HG03097 (cell line): ENCODE results near the gene PLAGL1.
"Not testable (repeated sequence)": the region's sequence is repeated elsewhere in the genome, so short reads cannot be mapped to it uniquely, and the experiment has no call there.

Experiments used
- ATAC-seq: cut with Tn5 transposase; IDR thresholded peaks from one replicate; pipeline ENCODE4 v1.9.1; 2021; ENCODE audit not compliant: unreplicated experiment, low FRiP score

The PLAGL1 gene

DNA sequence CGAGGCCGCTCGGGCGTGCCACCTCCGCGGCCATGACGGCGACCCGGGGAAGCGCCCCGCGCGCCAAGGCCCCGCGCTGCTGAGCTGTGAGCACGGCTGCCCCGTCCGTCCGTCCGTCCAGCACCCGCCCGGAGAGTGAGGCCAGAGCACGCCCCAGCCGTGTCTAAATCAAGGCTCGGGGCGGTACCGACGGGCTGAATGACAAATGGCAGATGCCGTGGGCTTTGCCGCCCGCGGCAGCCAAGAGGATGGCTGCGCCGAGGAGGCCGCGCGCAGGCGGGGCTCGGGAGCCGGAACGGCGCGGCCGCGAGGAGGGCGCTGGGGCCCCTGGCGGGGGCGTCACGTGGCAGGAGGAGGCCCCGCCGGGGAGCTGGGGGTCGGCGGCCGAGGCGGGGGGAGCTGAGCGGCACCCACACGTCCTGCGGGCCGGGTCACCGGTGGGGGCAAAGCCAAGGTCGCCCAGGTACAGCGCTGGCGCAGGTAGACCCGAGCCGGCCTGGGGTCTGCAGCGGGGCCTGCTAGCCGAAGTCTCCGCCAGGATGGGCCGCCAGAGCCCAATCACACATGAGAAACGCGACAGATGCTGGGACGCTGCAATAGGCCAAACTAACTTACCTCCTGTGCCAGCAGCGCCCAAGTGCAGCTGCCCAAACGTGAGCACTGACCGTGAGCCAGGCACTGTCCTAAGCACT, at the start of gene PLAGL1:
PLAGL1 (minus strand) TSS at position 140 of the 692 bp plus-strand sequence. CDS start 60,123 bp downstream, outside the sequence.
- peak; percentile 73 for ATAC-seq

DNA sequence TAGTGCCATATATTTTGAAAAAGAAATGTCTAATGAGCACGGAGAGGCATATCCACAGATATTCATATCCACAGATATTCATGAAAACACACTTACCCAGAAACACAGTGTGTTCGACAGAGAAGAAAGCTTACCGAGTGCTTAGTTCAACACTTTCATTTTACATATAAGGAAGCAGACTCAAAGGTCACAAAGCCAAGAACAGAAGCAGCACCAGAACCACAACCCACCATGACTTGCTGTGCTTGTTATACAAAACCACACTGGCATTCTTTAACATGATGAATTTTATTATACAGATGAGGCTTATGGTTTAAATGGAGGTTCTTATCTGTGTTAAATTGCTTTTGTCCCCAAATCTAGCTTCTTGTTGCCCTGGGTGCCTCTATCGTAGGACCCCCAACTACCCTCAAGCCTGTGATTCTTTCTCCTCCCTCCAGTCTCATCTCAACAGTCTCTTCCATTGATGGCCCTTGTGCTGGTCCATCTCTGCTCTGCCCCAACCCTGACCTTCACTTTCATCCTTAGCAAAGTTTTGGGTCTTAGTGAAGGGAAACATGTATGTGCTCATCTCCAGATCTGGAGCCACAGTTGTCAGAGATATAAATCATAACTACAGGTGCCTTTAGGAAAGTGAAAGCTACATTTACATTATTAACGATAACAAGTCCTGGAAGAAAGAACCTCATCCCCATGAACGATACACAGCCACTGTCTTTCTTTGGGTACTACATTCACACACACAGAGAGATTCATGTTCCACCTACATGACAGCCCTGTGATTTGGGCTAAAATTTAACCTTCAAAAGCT, 47.3 kb upstream of the PLAGL1 start:
- peak; percentile 57 for ATAC-seq

- no peak for ATAC-seq
Observed at GRCh38 chr6:144053601-144054000, 45.5 kb upstream of the PLAGL1 start.

- no peak for ATAC-seq
Observed at GRCh38 chr6:144052488-144052887, 44.4 kb upstream of the PLAGL1 start.

DNA sequence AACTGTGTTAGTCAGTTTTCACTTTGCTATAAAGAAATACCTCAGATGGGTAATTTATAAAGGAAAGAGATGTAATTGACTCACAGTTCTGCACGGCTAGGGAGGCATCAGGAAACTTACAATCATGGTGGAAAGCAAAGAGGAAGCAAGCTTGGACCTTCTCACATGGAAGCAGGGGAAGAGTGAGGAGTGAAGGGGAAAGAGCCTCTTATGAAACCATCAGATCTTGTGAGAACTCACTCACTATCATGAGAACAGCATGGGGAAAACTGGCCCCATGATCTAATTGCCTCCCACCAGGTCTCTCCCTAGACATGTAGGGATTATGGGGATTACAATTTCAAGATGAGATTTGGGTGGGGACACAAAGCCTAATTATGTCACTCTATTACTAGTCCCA, 41.3 kb upstream of the PLAGL1 start:
- ATAC-seq = no peak

DNA sequence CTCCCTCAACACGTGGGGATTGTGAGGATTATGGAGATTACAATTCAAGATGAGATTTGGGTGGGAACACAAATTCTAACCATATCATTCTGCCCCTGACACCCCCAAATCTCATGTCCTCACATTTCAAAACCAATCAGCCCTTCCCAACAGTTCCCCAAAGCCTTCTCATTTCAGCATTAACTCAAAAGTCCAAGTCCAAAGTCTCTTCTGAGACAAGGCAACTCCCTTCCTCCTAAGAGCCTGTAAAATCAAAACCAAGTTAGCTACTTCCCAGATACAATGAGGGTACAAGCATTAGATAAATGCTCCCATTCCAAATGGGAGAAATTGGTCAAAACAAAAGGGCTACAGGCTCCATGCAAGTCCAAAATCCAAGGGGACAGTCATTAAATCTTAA, 39.6 kb upstream of the PLAGL1 start:
- ATAC-seq = no peak

DNA sequence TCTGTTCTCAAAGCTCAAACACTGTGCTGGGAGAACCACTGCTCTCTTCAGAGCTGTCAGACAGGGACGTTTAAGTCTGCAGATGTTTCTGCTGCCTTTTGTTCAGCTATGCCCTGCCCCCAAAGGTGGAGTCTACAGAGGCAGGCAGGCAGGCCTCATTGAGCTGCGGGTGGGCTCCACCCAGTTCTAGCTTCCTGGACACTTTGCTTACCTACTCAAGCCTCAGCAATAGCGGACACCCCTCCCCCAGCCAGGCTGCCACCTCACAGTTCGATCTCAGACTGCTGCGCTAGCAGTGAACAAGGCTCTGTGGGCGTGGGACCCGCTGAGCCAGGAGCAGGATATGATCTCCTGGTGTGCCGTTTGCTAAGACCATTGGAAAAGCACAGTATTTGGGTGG, 38.6 kb upstream of the PLAGL1 start:
- not testable (repeated sequence) for ATAC-seq

- not testable (repeated sequence) for ATAC-seq
Observed at GRCh38 chr6:144044989-144045388, 36.9 kb upstream of the PLAGL1 start.

GRCh38 chr6:144036835-144037195, 28.8 kb upstream of the PLAGL1 start:
- no peak for ATAC-seq

DNA sequence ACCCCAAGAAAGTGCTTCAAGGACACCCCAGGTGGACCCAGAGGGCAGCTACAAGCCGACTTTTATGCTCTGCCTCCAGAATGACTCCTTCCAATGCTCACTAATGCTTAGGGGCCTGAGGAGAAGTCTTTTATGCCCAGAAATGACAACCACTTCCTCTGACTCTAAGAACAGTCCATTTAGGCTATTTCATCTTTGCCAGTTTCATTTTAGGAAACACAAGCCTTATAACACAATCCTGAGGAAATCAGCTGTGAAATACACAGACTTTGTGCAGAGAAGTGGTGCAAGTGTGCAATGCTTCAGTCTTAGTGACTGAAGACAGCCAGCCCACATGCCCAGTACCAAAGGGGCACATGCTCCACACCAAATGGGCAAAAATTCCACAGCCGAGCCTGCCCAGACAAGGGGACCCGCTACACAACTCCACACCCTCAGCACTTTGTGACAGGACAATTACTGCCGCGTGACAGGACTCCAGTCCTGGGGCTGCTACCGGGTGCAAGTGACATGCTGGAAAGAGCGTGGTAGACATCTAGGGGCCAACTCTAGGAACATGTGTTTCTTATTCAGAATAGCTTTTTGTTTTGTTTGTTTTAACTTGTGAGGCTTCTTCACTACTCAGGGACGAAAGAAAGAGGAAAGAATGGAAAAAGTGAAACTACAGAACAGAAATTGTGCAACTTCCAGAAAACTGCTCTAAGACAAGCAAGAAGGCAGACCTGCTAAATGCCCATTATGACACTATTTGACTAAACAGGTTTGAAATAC, 28.2 kb upstream of the PLAGL1 start:
- ATAC-seq = no peak

GRCh38 chr6:144035416-144035815, 27.4 kb upstream of the PLAGL1 start:
- no peak for ATAC-seq

GRCh38 chr6:144033816-144034735, 26.0 kb upstream of the PLAGL1 start:
- ATAC-seq = no peak

DNA sequence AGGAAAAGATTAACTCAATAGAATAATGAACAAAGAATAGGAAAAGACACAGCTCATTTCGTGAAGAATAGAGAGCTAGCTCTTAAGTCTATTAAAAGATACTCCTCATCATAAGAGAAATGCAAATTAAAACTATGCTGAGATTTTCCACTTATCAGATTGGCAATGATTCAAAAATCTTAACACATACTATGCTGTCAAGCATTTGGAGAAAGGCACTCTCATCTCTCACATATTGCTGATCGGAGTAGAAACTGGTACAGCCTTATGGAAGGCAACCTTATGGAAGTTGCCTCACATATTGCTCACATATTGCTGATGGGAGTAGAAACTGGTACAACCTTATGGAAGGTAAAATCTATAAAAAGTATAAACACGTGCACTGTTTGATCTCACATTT, 21.4 kb upstream of the PLAGL1 start:
- no peak for ATAC-seq

DNA sequence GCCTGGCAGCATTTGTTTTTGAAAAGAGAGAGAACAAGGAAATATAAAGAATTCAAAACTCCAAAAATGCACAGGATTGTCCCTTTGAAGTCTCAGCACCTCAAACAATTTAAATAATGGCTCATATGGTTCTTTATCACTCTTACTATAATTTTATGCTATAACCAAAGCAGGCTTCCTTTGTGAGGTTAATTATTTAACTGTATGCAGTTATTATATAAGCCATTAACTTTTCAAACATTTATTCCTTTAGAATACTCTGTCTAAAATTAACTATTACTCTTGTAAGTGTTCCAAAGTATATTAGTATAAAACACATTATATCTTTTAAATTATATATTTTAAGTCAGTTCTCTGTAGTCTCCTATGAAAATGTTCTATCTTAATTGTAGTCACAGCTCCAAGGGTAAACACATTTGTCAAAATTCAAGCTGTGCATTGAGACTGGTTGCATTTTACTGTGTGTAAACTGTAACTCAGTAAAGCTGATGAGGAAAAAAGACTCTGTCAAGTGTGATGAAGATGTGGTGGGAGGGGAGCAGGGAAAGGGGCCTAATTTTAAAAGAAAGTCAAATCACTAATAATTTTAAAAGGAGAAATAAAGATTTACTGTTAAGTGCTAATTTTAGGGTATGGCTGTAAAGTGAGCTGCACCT, 20.0 kb upstream of the PLAGL1 start:
- no peak for ATAC-seq

- no peak for ATAC-seq
Observed at GRCh38 chr6:144023216-144023615, 15.2 kb upstream of the PLAGL1 start.

DNA sequence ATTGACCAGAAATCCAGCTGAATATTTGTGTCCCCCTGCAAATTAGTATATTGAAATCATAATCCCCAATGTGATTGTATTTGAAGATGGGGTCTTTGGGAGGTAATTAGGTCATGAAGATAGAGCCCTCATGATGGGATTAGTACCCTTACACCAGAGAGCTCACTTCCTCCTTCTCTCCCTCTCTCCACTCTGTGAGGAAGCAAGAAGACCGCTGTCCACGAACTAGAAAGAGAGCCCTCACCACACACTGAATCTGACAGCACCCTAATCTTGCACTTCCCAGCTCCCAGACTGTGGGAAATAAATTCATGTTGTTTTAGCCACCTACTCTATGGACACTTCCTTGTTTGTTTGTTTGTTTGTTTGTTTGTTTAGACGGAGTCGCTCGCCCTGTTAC, 11.9 kb upstream of the PLAGL1 start:
- ATAC-seq = no peak

DNA sequence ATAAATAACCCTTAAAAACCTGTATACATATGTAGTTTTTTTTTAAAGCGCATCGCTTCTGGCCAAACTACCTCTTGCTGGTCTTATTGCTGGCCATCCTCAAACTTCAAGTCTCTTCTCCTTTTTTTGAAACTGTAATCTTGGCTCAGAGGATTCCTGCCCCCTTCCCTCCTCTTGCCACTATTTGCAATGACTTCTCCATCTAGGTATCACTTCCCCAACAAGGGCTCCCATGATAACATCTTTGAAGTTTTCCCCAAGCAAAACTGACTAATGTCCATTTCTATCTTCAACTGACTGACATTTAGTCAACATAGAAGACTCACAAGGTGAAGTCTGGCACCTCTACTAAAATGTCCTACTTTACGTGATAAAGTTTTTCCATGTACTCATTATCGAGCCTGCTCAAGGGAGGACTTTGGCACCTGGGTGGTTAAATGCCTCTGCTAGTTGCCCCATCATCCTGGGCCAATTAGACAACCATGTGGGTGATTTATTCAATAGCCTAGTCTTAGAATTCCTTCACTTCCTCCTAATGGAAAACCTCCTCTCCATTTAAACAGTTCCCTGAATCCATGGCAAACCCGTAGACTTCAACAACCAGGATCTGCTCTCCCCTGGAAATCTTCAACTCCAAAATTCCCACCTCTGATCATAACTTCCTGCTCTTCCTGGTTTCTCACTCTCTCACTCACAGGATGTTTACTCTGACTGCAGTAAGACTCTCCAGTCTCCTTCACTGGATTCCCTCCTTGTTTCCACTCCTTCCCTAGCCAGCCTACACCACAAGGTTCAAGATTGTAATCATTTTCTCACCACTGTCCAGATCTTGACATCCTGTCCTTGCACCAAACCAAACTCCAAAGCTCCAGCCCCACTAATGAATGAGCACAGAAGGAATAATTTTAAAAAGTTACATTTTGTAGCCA, 9.4 kb upstream of the PLAGL1 start:
- ATAC-seq = no peak

DNA sequence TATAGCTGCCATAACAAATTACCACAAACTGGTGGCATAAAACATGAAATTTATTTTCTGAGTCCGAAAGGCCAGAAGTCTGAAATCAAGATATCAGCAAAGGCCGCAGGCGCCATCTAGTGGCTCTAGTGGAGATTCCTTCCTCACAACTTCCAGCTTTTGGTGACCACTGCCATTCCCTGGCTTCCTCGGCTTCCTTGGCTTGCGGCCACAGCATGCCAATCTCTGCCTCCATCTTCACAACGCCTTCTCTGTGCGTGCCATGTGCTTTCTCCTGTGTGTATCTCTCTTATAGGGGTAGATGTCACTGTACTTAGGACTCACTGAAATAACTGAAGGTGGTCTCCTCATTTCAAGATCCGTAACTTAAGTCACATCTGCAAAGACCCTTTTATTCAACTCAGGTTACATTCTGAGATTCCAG, 5.4 kb upstream of the PLAGL1 start:
- ATAC-seq = no peak

- ATAC-seq = no peak
Observed at GRCh38 chr6:144012534-144012933, 4.5 kb upstream of the PLAGL1 start.
